Medulla oblongata (tissue), 1 donor: ENCODE results near the gene LPP.

Experiments used
- DNase-seq: peaks from one replicate; pipeline ENCODE4 v3.0.0-alpha.2; 2015; ENCODE audit errors: extremely low spot score

Gene LPP

DNA sequence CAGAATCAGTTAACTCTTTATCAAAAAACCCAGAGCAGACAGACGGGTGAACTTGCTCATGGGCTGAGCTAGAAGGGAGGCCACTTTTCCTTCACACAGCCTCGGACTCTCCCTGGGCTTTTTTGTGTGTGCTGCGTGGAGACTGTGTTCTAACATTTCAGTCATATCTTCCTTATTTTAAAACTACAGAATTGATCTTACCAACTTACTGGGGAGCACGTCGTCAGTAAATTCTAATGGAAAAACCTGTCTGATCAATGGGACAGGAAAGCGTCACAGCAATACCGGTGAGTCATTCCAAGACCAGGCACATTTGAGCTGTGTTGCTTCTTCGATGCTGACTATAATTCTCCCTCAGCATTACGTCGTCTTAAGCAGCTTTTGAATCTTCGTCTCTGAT lies 145.1 kb downstream of the LPP start:
- DNase-seq = no peak

DNA sequence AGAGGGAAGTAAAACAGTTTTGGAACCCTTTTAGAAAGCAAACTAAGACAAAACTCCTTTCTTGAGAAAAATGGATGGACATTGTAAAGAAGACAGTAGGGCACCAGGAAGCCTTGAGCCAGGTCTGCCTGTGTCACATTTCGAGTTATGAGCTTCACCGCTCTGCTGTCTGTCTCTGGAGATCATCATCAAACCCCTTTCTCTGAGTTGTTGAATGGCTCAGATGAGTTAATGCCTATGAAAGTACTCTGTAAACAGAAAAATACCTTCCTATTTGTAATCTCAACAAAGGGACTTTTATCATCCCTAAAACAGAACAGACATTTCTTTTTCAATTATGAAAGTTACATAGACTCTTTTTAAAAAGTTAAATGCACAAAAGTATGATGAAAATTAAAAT lies 145.8 kb downstream of the LPP start:
- DNase-seq = no peak

DNA sequence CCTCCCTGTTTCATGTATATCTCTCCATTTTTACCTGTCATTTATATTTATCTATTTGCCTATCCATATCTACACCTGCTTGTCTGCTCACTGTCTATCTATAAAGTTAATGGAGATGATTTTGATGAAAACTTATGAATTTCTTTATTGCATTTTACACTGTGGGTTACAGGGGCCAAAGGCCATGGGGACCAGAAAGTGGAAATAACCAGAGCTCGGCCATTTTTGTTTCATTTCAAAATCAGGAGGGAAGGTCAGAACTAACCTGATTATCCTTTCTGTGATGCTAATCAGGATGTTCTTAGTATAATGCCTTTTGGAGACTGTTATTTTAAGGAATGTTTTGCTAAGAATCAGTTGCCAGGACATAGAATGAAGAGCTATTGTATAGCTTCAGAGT lies 147.2 kb downstream of the LPP start:
- no peak for DNase-seq

DNA sequence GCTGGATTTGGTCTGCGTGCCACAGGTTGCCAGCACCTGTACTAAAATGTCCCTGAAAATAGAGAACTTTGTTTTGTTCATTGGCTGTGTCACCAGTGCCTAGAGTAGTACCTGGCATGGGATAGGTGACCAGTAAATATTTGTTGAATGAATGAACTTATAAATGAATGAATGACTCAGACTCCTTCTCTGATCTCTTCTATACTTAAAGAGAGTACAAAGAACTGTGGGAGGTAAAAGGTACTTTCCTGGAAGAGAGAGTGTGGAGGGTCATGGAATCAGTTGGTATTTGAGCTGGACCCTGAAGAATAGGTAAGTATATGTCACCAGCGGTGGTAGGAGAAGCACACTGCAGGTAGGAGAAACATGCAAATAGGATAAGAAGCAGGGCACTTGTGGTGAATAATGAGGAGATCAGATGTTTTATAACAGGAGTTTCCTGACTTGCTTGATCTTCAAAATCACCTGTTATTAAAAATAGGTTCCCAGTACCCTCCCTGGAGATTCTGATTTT lies 149.4 kb downstream of the LPP start:
- no peak for DNase-seq

DNA sequence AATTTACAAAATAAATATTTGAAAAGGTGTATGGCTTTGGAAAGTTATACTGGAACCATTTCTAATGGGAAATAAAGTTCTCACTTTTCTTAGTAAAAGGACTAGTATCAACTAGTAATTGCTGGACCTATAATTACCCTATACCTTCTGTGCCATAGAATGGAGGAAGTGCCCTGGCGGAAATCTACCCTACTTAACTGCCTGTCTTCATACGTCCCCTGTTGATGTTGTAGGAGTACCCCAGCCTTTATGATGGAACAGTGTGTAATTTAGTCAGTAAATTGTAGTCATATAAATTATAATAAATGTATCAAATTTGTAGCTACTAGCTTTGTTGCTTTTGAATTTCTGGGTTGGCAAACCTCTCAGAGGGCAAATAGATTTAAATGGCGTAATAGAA lies 149.9 kb downstream of the LPP start:
- DNase-seq = no peak

DNA sequence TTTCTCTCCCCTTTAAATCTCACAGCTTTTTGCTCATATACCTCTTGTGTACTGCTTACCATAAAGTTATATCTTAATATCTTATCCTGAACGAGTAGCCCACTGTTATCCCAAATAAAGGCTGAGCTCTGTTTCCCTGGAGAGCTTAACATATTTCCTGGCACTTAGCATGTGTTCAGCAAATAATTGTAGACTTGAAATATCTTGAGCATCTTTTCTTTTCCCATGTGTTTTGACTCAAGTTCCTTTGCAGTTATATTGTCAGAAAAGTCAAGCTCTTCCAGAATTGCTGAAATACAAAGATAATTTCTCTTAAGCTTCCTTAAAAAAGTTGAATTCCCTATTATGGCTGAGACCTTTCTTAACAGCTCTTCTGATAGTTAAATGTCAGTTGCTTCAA lies 150.5 kb downstream of the LPP start:
- no peak for DNase-seq

DNA sequence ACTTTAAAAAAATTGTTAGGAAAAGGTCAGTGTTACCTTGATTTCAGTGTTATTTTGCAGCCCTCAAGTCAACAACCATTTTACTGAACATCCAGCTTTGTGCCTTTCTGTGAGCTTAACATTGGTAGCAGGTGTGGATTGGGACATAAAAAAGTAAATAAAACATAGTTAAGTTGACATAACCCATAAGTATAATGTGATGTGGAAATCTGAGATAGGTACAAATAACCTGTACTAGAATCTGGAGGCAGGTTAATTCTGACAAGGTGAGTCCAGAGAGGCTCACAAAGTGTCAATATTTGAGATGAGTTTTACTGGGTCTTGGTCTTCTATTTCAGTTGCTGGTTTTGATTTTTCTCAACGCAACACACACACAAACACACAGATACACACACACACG lies 151.3 kb downstream of the LPP start:
- no peak for DNase-seq

DNA sequence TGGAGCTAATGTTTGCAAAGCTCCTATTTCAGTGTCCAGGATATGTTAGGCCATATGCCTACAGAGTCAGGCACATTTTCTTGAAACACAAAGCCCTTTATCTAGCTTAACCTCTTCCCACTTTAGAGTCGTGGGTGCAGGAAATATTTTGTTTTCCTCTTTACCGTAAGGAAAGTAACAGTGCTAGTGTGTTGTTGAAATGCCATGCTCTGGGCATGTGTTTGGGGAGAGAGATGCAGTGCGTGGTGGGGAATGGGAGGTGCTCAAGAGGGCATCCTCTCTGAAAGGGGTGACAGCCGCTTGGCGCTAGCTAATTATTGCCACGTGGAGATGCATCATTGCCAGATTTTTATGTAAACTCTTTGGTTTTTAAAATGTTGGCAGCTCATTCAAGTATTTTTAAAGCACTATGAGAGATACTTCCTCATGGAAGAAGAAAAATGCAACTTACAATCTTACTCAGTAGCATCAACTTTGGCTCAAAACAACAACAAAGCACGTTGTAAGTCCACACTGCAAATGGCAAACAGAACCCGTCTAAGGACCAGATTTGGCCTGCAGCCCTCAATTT lies 152.6 kb downstream of the LPP start:
- DNase-seq = no peak

DNA sequence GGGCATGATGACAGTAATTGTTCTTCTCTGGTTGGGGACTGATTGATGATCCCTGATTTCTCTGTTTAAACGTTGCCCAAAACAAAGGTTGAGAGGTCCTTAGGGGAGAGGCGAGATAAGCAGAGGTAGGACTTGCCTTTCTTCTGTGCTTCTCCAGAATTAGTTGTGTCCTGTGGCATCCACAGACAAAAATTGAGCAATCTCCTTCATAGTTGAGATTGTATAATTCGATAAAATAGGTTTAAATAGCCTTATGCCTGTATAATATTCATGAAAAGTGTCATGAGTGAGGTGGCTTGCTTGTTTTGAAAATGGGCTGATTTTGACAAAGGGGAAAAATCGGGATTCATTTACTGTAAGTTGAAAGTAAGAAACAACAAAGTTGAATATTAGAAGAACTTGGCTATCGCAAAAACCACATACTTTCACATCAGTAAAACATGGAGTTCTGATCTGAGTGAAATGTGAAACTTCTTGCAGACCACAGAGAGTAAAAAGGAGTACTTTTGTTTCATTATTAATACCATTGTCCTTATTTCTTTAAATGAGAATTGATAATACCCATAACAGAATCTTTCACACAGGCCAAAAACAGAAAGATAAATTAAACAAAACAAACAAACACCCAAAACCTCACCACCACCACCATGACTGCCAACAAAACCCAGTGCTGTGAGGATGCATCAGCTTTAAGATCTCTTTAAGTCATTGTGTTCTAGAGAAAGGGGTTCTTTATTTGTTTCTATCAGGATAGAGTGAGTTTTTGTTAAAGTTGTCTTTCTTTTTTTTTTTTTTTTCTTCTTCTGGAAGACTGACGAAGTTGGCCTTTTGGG lies 155.7 kb downstream of the LPP start:
- no peak for DNase-seq

DNA sequence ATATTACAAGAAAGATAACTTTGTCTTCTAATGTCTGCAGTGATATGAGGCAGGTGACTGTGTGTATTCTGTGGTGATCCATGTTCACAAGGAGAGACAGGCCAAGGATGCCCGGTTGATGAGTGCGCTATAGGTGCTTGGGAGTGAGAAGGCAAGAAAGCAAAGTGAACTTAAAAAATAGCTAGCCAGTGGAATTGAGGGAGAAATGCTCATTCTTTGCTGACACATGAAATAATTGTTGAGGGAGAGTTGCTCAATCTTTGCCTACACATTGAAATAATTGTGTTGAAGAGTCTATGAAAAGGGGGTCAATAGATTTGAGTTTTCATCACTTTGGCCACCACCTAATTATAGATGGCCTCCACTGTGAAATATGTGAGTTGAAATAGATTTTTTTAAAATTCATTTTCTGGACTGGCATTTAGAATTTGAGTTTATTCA lies 156.3 kb downstream of the LPP start:
- no peak for DNase-seq

DNA sequence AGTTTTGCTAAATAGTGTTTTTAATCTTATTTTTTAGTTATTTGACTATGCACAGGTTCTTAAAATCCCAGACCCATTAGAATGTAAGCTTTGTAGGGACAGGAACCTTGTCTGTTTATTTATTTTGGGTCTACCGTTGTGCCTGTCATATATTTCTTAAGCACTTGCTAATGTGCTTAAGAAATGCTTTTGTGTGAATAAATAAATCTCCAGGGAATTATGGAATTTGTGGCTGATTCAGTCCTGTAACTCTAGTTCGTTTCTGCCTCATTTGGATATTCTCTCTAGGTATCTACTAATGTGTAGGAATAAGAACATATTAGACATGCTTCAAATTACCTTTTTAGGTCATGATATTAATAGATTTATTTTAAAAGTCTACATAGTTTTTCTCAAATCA lies 161.6 kb downstream of the LPP start:
- no peak for DNase-seq

DNA sequence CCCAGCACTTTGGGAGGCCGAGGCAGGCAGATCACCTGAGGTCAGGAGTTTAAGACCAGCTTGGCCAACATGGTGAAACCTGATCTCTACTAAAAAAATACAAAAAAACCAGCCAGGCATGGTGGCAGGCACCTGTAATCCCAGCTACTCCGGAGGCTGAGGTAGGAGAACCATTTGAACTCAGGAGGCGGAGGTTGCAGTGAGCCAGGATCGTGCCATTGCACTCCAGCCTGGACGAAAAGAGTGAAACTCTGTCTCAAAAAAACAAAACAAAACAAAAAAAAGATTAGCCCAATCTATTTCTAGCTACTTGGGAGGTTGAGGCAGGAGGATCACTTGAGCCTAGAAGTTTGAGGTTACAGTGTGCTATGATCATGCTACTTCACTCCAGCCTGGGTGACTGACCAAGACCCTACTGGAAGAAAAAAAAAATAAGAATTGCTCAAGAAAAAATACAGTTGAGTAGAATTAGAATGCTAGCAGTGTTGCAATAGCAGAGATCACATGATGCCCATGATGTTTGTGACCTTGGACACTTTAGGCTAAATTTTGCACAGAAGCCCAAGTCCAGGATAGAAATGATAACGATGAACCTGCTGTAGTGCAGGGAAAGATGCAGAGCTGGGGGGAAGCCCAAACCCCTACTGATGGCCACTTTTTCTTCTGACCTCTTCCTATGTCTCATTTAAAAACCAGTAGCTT lies 162.2 kb downstream of the LPP start:
- DNase-seq = no peak

DNA sequence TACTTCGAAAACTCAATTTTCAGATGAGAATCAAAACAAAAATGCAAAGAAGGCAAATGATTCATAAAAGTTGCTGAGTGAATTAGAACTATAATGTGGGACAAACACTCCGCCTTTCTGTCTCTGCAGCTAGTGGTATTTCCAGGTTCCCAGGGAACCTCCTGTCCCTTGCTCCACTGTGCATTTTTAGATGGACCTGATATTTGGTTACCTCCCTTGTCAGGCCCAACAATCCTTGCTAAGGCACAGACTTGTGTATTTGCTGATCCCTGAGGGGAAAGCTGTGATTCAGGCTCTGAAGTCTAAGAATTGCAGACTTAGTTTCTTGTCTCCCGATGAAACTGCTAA lies 162.7 kb downstream of the LPP start:
- DNase-seq = no peak

DNA sequence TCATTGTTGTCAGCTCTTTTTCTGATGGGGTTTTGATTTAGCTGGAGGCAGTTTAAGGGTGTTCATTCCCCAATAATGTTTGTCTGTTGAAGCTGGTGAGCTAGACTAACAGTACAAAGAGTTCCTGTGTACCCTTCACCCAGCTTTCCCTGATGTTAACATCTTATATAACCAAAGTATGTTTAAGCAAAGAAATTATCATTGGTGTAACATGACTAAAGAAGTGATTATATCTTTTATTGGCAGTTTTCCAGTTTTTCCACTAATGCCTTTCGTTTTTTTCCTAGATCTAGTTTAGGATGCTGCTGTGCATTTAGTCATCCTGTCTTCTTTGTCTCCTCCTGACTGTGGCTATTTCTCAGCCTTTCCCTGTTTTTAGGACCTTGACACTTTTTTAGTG lies 165.6 kb downstream of the LPP start:
- no peak for DNase-seq

DNA sequence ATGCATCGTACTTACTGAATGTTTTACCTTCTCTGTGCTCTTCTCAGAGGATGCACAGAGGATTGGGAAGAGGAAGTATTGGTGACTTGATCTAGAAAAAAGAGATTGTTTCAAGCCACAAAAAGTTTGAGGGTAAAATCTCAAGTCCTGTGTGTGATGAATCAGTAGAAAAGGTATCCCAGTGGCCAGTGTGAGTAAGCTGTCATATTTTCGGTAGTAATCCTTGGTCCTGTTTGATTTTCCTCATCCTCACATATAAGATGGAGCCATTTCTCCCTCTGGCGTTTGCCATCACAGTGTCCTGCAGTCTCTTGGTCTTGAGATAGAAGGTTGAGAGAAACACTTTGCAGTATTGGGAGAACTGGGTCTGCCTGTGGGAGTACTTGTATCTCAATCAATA lies 166.8 kb downstream of the LPP start:
- DNase-seq = no peak

DNA sequence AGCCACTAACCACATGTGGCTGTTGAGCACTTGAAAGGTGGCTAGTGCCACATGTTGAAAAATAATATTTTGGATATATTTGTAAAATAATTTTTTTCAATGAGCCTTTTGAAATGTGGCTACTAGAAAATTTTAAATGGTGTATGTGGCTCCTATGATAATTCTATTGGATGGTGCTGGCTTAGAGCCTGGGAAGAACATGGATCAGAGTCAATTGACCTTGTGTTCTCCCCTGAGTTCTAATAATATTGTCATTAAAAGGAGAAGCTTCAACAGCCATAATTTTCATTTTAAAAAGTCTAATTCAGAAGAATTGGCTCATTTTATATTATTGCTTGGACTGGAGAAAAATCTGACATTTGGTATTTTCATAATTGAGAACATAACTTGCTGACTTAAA lies 167.3 kb downstream of the LPP start:
- DNase-seq = no peak

DNA sequence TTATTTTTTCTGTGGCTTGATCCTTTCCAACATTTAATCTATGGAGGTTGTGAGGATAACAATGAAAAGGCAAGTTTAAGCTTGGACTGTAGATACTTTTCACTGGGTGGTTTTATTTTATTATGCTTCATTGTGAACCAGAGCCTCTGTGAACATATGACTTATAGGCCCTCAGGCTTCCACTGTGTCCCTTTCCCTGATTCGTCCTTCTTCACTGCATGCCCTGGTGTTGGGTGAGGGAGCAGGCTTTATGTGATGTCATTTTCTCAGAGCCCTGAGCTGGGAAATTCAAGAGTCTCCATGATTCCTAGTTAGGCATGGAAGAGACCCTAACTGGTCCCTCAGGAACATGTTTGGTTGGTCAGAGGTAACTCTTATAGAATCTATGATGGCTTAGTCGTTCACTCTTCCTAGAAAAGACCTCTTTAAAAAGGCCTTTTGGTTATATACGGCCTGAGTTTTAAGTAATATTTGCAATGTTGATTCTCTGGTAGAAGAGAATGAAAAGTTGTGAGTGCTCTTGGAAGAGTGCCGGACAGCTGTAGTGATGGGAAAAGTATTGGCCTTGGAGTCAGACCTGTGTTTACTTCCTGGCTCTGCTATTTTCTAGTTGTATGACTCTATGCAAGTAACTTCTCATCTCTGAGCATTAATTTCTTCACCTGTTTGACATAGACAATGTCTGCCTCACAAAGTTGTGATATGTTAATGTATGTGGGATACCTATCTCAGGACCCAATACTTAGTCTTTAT lies 168.4 kb downstream of the LPP start:
- DNase-seq = no peak

DNA sequence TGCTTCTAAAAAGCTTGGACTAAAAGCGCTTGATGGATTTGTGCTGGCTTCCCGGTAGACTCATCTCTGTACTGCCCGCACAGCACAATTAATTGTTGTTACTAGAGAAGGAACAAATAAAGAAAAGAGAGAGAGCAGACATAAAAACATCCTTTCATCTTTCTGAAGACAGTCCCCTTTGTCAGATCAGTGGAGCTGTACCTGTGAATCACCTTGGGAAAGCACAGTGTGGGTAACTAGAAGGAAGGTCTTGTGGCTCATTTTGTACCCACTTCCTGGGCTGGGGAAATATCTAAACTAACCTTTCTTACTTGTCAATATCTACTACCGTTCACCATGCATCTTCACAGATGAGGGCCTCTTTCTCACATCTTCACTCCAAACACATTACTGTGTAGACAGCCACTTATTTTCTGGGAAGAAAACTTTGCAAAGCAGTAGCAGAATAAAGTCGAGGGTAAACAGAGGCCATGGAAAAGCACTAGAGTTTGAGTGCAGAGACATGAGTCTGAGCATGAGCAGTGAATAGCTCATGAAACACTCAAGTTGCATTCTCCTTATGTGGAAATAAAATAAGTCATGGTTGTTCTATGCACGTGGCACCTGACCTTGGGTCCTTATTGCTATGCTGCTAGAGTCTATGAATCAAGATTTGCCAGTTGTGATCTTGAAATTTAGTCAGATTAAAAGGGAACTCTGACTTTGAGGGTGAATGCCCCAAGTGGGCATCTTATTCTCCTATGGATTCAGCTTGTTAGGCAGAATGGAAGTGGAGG lies 169.3 kb downstream of the LPP start:
- no peak for DNase-seq

DNA sequence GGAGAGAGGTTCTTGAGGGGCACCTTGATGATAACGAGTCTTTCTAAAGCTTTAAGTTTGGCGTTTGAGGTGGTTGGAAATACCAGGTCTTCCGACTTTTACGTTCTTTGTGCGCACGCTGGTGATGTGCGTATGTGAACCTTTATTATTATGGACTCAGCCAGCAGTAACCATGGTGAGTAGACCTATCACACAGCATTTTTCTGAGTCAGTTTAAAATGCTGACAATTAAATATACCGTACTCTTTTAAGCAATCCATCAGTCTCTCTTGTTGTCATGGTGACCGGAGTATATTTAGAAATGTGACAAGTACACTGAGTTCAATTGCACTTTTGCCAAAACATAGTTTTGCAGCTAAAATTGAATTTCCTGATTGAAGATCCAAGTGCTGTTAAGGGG lies 172.2 kb downstream of the LPP start:
- no peak for DNase-seq

DNA sequence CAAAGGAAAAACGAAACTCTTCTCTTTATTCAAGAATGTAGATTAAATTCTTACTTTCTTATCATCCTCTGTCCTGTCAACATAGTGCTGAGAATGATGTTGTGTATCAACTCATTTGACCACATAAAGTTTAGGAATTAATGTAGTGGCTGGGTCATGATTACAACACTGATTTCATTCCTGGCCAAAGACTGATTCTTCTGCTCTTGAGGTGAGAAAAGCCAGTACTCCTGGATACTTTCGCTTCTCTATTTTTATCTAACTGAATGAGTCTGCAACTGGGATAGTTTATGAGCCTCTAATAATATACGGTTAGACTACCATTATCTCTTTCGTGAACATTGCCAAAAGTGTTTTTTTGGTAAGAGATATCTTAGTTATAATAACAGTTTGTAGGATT lies 173.0 kb downstream of the LPP start:
- DNase-seq = no peak

DNA sequence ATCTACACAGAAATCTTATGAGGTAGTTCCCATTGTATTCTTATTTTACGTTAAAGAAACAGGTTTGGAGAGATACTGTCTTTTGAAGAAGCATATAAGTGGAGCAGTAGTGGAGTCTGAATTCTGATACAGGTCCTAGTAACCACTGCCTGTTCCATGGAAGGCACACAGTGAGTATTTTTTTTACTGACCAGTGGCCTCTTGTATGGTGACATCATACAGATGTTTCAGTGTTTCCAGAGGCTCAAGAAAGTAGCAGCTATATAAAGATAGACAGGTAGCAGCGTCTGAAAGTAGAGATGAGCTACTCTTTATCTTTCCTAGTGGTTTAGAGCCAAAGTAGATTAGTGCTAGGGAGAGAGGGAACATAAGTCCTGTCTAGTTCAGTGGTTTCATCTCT lies 173.5 kb downstream of the LPP start:
- no peak for DNase-seq

DNA sequence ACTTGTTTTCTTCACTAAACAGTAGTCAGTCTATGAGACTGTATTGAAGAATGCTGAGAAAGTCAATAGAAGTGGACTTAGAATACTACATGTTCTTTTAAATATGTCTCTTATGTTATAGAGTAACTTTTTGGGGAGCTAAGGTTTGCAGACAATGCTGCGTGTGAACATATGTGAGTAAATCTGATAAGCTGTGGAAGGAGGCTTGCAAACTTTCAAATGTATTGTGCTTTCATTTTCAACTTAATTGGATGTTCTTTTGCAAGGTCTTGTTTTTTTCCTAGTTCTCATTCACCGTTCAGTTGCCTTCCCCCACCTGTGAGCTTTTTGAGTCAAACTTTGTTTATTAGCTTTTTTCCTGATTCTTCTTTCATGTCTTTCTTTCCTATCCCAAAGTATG lies 176.2 kb downstream of the LPP start:
- no peak for DNase-seq
